Measurements from ENCODE around the gene BRD7.
A peak's percentile ranks its signal among the peaks of the same experiment; 100 is the strongest.

BRD7 gene

GRCh38 chr16:50291719-50292565 lies 76.8 kb downstream of the BRD7 start:
- no peak for DNase-seq

- DNase-seq = no peak
Measured at GRCh38 chr16:50290856-50291255, 77.9 kb downstream of the BRD7 start.

- no peak for DNase-seq
Measured at GRCh38 chr16:50289950-50290764, 78.6 kb downstream of the BRD7 start.

DNA sequence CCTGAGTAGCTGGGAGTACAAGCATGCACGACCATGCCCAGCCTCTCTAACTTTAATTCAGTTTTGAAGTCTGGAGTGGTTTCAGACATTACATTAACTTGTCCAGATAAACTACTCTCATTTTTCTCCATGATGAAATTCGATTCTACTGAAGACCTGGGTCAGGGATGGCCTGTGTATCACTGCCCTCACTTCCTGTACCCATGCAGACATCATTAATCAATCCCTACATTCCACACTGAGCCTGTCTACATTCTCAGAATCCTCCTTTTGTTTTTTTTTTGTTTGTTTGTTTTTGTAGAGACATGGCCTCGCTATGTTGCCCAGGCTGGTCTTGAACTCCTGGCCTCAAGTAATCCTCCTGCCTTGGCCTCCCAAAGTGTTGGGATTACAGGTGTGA lies 79.9 kb downstream of the BRD7 start:
- no peak for DNase-seq

GRCh38 chr16:50288026-50288425 lies 80.8 kb downstream of the BRD7 start:
- no peak for DNase-seq

- DNase-seq = no peak
Measured at GRCh38 chr16:50286681-50287080, 82.1 kb downstream of the BRD7 start.

GRCh38 chr16:50285406-50286003 lies 83.3 kb downstream of the BRD7 start:
- no peak for DNase-seq

DNA sequence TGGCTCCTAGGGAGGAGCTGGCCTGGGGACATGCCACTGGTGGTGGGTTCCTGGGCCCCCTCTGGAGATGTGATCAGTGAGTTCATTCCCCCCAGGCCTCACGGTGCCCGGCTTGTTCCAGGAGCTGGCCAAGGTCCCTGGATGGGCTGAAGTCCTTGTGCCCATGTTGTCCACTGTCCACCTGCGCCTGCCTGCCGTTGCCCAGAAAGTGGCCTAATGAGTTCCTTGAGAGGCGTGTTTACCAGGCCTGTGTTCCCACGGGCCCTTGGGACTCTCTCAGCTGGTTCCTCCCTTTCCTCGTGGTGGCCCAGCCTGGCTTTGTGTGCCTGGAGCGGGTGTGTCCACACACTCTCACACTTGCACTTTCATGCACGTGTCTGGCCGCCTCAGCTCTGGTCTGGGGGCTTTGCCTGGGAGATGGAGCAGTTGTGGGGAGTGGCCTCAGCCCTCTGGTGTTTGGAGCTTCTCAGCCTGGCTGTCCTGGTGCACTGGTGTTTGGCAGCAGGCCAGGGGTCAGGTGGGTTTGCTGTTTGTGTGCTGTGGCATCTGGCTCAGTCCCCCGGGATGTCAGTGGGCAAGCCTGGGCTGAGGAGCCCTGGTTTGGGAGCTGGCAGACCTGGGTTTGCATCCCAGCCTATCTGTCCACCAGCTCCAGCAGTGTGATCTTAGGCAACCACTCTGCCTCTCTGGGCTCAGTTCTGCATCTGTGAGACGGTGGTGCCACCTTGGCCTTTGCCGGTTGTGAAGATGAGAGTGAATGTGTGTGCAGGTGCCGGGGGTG lies 84.5 kb downstream of the BRD7 start:
- DNase-seq = no peak

GRCh38 chr16:50282955-50283631 lies 85.7 kb downstream of the BRD7 start:
- DNase-seq = no peak

GRCh38 chr16:50282010-50282538 lies 86.7 kb downstream of the BRD7 start:
- DNase-seq = peak in 34 of 51 donors; percentile 7 to 64 (median 32)

- no peak for DNase-seq
Measured at GRCh38 chr16:50281391-50282009, 87.3 kb downstream of the BRD7 start.

GRCh38 chr16:50280932-50281331 lies 87.9 kb downstream of the BRD7 start:
- DNase-seq = no peak

DNA sequence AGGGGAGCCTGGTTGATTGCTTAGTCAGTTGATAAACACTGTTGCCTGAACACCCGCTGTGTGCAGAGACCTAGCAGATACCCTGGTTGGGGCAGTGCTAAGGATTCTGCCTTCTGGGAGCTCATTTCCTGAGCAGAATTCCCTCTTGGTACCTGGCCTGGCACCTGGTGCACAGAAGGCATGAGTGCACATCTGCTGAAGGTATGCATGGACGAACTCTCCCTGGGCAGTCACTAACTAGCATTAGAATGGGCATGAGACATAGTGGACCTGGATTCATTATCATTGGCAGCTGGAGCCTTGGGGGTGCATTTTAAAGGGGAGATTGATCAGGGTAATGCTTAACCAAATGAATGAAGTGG lies 89.3 kb downstream of the BRD7 start:
- DNase-seq = no peak

DNA sequence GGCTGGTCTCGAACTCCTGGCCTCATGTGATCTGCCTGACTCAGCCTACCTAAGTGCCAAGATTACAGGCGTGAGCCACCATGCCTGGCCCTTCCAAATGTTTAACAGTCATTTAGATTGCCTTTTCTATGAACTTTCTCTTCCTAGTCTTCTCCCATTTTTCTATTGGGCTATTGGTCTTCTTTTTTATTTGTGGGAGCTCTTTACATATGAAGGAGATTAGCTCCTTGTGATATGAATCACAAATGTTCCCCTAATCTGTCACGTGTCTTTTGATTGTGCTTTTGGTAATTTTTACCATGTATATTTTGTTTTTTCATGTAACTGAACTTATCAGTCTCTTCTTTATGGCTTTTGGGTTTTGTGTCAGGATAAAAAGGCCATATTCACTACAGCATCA lies 90.5 kb downstream of the BRD7 start:
- DNase-seq = no peak

DNA sequence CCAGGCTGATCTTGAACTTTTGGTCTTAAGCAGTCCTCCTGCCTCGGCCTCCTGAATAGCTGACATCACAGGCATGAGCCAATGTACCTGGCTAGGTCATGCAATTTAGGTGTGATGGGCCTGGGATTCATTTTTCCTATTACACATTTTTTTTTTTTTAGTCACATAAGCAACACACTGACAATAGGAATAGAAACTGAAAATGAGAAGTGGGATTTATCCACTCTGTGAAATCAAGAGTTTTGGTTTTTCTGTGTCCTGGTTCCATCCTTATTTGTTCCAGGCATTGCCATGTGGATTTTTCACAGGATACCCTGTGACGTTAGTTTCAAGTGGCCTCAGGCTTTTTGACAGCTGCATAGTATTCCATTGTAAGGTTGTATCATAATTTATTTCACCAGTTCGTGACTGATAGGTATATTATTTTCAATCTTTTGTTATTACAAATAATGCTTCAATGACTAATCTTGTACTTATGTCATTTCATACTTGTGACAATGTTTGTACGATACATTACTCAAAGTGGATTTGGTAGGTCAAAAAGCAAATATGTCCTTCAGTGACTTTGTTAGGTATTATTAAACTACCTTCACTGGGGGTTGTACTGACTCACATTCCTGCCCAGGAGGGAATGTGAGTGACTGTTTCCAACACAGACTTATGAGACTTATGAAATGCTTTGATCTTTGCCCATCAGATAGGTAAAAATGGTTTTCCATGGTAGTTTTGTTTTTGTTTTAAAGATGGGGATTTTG lies 91.8 kb downstream of the BRD7 start:
- DNase-seq = no peak

DNA sequence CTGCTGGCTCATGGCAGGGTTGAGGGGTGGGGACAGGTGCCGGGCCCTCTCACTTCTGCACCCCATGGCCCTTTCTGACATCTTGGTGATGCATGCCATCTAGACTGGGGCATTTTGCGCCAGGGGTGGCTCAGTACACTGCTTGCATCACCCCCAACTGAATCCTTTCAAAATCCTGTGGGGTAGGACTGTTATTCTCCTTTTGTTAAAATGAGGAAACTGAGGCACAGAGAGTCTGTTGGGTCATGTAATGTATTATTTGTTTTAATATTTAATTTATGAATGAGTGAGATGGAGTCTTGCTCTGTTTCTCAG lies 92.5 kb downstream of the BRD7 start:
- no peak for DNase-seq

DNA sequence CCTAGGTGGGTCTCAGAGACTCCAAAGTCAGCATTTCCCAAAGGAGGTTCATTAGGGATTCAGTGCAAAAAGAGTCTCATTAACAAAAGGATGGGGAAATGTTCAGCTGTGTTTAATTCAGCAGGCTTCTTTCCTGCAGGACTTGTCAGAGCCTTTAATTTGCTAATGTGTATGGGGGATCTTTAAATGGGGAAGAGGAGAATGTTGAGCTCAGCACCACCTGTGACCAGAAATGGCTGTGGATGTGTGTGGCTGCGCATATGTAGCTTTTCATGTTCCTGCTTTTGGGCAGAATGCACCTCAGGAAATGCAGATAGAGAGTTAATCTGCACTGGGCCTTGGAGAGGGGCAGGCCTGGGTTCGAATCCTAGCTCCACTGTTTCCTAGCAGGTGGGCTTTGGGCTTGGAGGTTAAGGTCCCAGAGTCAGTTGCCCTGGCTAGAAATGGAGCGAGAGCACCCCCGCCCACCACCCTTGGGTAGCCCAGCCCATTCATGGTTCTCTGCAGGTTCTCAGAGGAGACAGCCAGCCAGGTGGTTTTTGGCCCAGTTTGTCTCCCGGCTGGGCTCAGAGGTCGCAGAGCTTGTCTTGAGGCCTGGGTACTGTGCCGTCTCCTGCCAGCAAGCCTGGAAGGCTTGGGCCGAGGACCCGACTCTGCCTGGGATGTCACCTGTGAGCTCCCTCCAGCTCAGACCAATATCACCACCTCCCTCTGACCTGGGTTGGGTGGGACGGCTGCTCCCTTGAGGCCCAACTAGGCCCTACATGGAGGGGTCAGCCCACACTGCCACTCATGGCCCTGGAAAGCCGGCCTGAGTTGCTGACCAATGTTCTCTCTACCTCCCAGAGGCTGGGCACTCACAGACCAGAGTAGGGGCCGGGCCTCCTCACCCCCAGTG lies 93.1 kb downstream of the BRD7 start:
- DNase-seq = no peak

- DNase-seq = no peak
Measured at GRCh38 chr16:50275098-50275415, 93.7 kb downstream of the BRD7 start.

Measured in hypothalamus (tissue), 51 donors.